CD8-positive, alpha-beta memory T cell (primary cell): ENCODE measurements around the gene SNX22. TPM values are rescaled to one million over a fixed set of nuclear protein-coding genes. Genes with fewer than 3 reads are reported as not detected.

Experiments
- CTCF ChIA-PET: fragments of 350-600 bp; sonication (Branson Sonifier 250); formaldehyde crosslinking; loops from one replicate; lab custom pipeline; 2021; ENCODE audit warnings: antibody characterized with exemption; lab: Charles Lee
- POLR2A ChIA-PET: fragments of 350-600 bp; sonication (Branson Sonifier 250); formaldehyde crosslinking; loops from one replicate; lab custom pipeline; 2021; ENCODE audit warnings: antibody characterized with exemption; lab: Charles Lee
- DNase-seq, 5 donors: peaks; one replicate each; pipeline versions ENCODE4 v3.0.0 to v3.0.0-alpha.2; 2020 to 2022; ENCODE audit warnings: mixed read lengths in 1 of 5
- H3K27ac ChIP-seq: one replicate; pipeline ENCODE4 v1.7.0; 2013; ENCODE audit warnings: low read depth, mild to moderate bottlenecking, low read length, moderate library complexity
- H3K27me3 ChIP-seq: 2 replicates; pipeline ENCODE4 v1.7.0; 2013; ENCODE audit warnings: low read length, mild to moderate bottlenecking; ENCODE audit not compliant: insufficient read depth, poor library complexity, severe bottlenecking
- H3K36me3 ChIP-seq: 2 replicates; pipeline ENCODE4 v1.7.0; 2013; ENCODE audit warnings: mild to moderate bottlenecking, low read length, moderate library complexity; ENCODE audit not compliant: insufficient read depth
- H3K4me1 ChIP-seq: 2 replicates; pipeline ENCODE4 v1.7.0; 2013; ENCODE audit warnings: mild to moderate bottlenecking, low read length, moderate library complexity; ENCODE audit not compliant: insufficient read depth
- H3K4me3 ChIP-seq: 2 replicates; pipeline ENCODE4 v1.7.0; 2013; ENCODE audit warnings: mild to moderate bottlenecking, low read length
- H3K9me3 ChIP-seq: 2 replicates; pipeline ENCODE4 v1.7.0; 2013; ENCODE audit warnings: mild to moderate bottlenecking, low read length
- H3K27ac Mint-ChIP-seq, 8 donors: one replicate each; pipeline ENCODE4 v1.8.0; 2020 to 2021; ENCODE audit warnings: mixed read lengths in 8 of 8, mild to moderate bottlenecking in 6 of 8, inconsistent platforms in 3 of 8, moderate library complexity in 3 of 8
- H3K27me3 Mint-ChIP-seq, 2 donors: one replicate each; pipeline ENCODE4 v1.8.0; 2020 to 2021; ENCODE audit warnings: mixed read lengths in 2 of 2, mild to moderate bottlenecking in 1 of 2, moderate library complexity in 1 of 2
- H3K36me3 Mint-ChIP-seq, 3 donors: one replicate each; pipeline ENCODE4 v1.8.0; 2020 to 2021; ENCODE audit warnings: mixed read lengths in 3 of 3, inconsistent platforms in 1 of 3, mild to moderate bottlenecking in 1 of 3
- H3K4me1 Mint-ChIP-seq, 3 donors: one replicate each; pipeline ENCODE4 v1.8.0; 2020 to 2021; ENCODE audit warnings: mixed read lengths in 3 of 3, inconsistent platforms in 1 of 3, mild to moderate bottlenecking in 1 of 3
- H3K4me3 Mint-ChIP-seq, 7 donors: one replicate each; pipeline ENCODE4 v1.8.0; 2020 to 2021; ENCODE audit warnings: mixed read lengths in 7 of 7, mild to moderate bottlenecking in 6 of 7, moderate library complexity in 4 of 7, inconsistent platforms in 2 of 7
- H3K9me3 Mint-ChIP-seq, 5 donors: one replicate each; pipeline ENCODE4 v1.8.0; 2020 to 2022; ENCODE audit warnings: mixed read lengths in 5 of 5, mild to moderate bottlenecking in 3 of 5, moderate library complexity in 2 of 5, inconsistent platforms in 1 of 5
- polyA plus RNA-seq: library from polyadenylated mRNA; unstranded; fragments of 300-500 nt; fragmentation: Illumina TruSeq; gene quantifications from one replicate; pipeline ENCODE4 v1.2.3, GENCODE V29; 2021
- total RNA-seq, 2 experiments: library from RNA; stranded (reverse); gene quantifications; one replicate each; pipeline ENCODE4 v1.2.3, GENCODE V29; 2021

The SNX22 gene
- total and polyA plus RNA-seq, 3 experiments from 2014 or later = 0.40 to 0.90 (median 0.61) TPM

DNA sequence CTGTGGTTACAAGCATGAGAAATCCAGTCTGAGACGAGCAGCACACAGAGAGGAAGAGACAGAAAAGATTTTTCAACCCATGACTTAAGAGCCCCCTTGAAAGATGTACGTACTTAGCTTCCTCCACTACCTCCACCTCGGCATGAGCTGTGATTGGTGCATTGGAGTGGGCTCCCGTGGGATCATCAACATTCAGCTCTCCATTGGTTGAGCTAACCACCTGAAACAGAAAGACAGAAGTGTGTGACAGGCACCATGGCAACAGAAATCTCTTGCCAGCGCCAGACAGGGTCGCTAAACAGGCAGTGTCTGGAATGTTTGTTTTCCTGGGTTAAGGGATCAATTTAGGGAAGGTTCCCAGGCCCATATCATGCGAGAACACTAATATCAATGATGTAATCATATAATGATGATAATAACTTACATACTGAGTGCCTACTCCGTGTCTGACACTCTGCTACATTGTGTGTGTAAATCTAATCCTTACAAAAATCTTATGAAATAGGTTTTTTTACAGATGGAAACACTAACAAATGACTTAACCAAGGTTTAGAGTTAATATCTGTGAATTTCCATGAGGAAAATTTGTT lies 28.8 kb downstream of the SNX22 start:
- Mint-ChIP-seq H3K27me3 (no peaks in the 10 kb centered on the region), H3K4me3 (no peak overlapping the region), H3K36me3 (peaks cover 0 to 70% (median 22%) of the 10 kb centered on the region in 3 donors), H3K4me1 (no peaks in the 10 kb centered on the region), H3K9me3 (no peaks in the 10 kb centered on the region), H3K27ac (no peak overlapping the region)
- Histone ChIP-seq H3K9me3 (no peaks in the 10 kb centered on the region), H3K27ac (no peak overlapping the region), H3K27me3 (no peaks in the 10 kb centered on the region), H3K4me3 (no peak overlapping the region), H3K36me3 (peaks cover 10% of the 10 kb centered on the region), H3K4me1 (no peaks in the 10 kb centered on the region)
- DNase-seq = no peak
- POLR2A ChIA-PET = no interaction called here
- CTCF ChIA-PET = no interaction called here

DNA sequence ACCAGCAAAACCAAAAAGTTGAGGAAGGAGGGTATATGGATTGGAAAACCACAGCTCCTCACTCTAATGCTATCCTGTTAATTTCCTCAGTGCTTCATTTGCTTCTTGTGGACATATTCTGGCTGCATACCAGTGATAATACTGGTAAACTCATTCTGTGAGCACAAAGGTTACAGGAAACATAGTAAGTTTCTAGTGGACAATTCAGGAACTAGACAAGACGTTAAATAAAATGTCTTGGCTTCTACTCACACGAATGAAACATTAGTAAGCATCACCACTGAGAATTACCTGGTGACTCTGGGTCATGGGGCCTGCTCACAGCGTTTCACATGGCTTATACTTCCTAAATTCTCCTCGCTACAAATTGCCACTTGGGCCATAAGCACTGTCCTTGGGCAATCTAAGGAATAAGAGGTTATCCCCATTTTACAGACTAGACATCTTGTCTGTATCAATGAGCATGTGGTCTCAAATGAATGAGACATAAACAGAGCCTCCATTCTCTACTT lies 31.4 kb downstream of the SNX22 start:
- DNase-seq = no peak
- H3K27me3 Mint-ChIP-seq = no peaks in the 10 kb centered on the region
- H3K36me3 ChIP-seq = peaks cover 7% of the 10 kb centered on the region

DNA sequence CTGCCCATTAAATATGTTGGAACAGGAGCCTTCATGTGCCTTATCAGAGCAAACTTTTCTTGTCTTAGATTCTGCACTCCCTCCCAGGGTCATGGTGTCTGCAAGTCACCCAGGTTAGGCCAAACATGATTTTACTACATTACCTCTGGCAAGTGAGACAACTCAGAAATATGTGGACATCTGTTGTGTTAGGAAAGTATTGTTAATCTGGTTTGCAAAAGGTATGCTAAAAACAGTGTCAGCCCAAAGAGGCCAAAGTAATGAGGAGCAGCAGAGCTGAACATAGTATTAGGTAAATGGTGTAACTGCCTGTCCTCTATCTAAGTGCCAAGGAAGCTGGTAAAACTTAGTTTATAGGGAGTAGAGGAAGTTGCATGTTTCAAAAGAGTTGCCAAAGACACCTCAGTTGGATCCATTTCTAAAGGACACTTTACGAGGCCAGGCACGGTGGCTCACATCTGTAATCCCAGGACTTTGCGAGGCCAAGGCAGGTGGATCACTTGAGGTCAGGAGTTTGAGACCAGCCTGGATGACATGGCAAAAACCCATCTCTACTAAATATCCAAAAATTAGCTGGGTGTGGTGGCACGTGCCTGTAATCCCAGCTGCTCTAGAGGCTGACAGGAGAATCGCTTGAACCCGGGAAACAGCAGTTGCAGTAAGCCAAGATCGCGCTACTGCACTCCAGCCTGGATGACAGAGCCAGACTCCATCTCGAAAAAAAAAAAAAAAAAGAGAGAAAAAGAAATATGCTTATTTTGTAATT lies 33.8 kb downstream of the SNX22 start:
- ChIA-PET POLR2A (no interaction called here), CTCF (no interaction called here)
- H3K27ac Mint-ChIP-seq = peak overlapping the region in 1 of 8 donors; percentile 21
- no peak overlapping the region for H3K4me3 Mint-ChIP-seq
- H3K27me3 ChIP-seq = no peaks in the 10 kb centered on the region
- no peak overlapping the region for H3K27ac ChIP-seq
- peaks cover 8 to 19% (median 17%) of the 10 kb centered on the region in 3 donors for H3K4me1 Mint-ChIP-seq
- no peaks in the 10 kb centered on the region for H3K4me1 ChIP-seq
- H3K9me3 Mint-ChIP-seq = no peaks in the 10 kb centered on the region
- DNase-seq = no peak
- no peaks in the 10 kb centered on the region for H3K9me3 ChIP-seq
- peaks cover 0 to 49% (median 12%) of the 10 kb centered on the region in 3 donors for H3K36me3 Mint-ChIP-seq
- H3K4me3 ChIP-seq = no peak overlapping the region
- peaks cover 2% of the 10 kb centered on the region for H3K36me3 ChIP-seq
- H3K27me3 Mint-ChIP-seq = no peaks in the 10 kb centered on the region

More for the DNA sequence above, 31.4 kb downstream of the SNX22 start:
- Mint-ChIP-seq H3K27ac (no peak overlapping the region), H3K4me1 (peaks cover 0 to 5% (median 5%) of the 10 kb centered on the region in 3 donors), H3K9me3 (no peaks in the 10 kb centered on the region), H3K36me3 (peaks cover 0 to 61% (median 15%) of the 10 kb centered on the region in 3 donors), H3K4me3 (no peak overlapping the region)
- ChIA-PET POLR2A (no interaction called here), CTCF (no interaction called here)
- no peaks in the 10 kb centered on the region for H3K4me1 ChIP-seq
- no peaks in the 10 kb centered on the region for H3K9me3 ChIP-seq
- H3K27me3 ChIP-seq = no peaks in the 10 kb centered on the region
- no peak overlapping the region for H3K27ac ChIP-seq
- H3K4me3 ChIP-seq = no peak overlapping the region

DNA sequence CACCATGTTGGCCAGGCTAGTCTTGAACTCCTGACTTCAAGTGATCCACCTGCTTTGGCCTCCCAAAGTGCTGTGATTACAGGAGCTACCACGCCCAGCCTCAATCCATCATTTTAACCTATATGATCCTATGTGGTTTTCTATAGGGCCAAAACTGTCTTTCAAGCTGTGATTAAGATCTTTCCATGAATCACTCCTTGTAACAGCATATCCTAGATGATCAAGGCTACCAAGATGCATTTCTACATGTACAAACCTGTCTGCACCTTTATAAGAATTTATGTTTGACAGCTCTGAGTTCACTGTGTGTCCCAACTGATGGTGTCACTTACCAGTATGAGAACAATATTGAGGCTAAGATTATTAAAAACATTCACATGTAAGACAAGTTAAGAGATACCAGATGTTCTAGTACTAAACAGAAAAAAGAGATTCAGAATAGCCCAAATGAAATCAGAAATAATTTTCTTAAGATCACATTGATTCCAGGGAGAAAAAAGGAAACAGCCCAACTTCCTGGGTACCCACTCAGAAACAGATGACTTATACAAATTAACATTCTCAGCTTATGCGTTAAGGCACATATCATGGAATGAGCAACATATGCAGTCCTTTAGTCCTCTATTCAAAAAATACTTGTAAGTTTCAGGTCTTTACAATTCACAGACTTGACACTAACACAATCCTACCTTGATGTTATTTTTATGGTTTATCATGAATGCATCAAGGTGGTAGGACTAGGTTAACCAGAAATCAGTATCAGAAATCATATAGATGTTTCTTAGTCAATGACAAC lies 36.1 kb downstream of the SNX22 start:
- peaks cover 0 to 41% (median 9%) of the 10 kb centered on the region in 3 donors for H3K36me3 Mint-ChIP-seq
- ChIA-PET POLR2A (no interaction called here), CTCF (no interaction called here)
- peaks cover 8 to 19% (median 17%) of the 10 kb centered on the region in 3 donors for H3K4me1 Mint-ChIP-seq
- Histone ChIP-seq H3K4me3 (no peak overlapping the region), H3K9me3 (no peaks in the 10 kb centered on the region), H3K4me1 (no peaks in the 10 kb centered on the region), H3K27ac (no peak overlapping the region), H3K27me3 (no peaks in the 10 kb centered on the region), H3K36me3 (no peaks in the 10 kb centered on the region)
- DNase-seq = no peak
- H3K4me3 Mint-ChIP-seq = peak overlapping the region in 6 of 7 donors; percentile 17 to 78 (median 70)
- H3K27ac Mint-ChIP-seq = peak overlapping the region in 7 of 8 donors; percentile 2 to 88 (median 67)
- H3K27me3 Mint-ChIP-seq = no peaks in the 10 kb centered on the region
- no peaks in the 10 kb centered on the region for H3K9me3 Mint-ChIP-seq

DNA sequence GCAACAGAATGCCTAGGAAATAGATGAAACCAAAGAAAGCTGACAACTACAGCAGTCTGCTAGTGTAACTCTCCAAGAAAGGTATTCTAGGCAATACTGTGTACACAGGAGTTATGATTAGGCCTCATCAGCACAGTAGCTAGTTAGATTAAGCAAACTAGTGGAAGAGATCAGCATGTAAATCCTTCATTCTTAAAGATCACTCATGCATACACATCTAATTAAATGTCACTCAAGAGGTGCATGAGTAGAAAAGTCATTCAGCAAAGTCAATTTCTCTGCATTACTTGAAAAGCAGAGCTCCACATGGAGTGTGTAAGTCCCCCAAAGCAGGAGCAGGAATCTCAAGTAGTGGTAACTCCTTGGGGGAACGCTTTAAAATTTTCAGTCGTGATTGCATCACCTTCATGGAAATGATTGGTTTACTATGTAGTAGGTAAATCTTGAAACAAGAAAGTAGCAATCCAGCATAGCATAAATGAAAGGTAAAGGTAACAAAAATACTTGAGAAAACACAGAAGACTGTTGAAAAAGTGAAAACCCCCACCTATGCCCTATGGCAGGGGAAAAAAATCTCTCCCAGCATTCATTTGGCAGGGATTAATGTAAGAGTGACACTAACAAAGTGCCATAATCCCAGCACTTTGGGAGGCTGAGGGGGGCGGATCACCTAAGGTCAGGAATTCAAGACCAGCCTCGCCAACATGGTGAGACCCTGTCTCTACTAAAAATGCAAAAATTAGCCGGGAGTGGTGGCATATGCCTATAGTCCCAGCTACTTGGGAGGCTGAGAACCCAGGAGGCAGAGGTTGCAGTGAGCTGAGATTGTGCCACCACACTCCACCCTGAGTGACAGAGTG lies 40.7 kb downstream of the SNX22 start:
- H3K36me3 ChIP-seq = no peaks in the 10 kb centered on the region
- ChIA-PET CTCF (no interaction called here), POLR2A (no interaction called here)
- Mint-ChIP-seq H3K4me1 (peaks cover 8 to 19% (median 17%) of the 10 kb centered on the region in 3 donors), H3K36me3 (peaks cover 0 to 53% (median 20%) of the 10 kb centered on the region in 3 donors), H3K27ac (no peak overlapping the region), H3K9me3 (no peaks in the 10 kb centered on the region), H3K27me3 (no peaks in the 10 kb centered on the region), H3K4me3 (no peak overlapping the region)
- DNase-seq = no peak
- no peaks in the 10 kb centered on the region for H3K9me3 ChIP-seq
- H3K4me1 ChIP-seq = no peaks in the 10 kb centered on the region
- H3K4me3 ChIP-seq = no peak overlapping the region
- H3K27me3 ChIP-seq = no peaks in the 10 kb centered on the region
- no peak overlapping the region for H3K27ac ChIP-seq

DNA sequence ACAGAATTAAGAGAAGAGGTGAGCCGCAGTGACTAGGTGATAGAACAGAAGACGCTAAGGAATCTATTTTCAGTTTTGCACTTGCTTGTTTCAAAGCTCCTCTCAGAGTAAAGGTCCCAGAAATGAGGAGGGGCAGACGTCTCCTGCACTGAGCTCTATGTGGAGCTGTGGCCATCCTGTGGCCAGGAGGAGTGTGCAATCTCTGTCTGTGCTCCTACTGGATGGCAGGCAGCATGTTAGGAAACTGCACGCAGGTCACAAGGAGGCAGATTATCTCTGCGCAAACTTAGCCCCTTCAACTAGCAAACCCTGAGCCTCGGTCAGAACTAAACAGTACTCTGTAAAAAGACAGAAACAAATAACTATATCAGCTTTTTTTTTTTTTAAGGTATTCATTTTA lies 42.4 kb downstream of the SNX22 start:
- no peak overlapping the region for H3K27ac ChIP-seq
- no peaks in the 10 kb centered on the region for H3K27me3 ChIP-seq
- H3K36me3 Mint-ChIP-seq = peaks cover 0 to 54% (median 21%) of the 10 kb centered on the region in 3 donors
- H3K4me3 Mint-ChIP-seq = no peak overlapping the region
- H3K36me3 ChIP-seq = no peaks in the 10 kb centered on the region
- no peaks in the 10 kb centered on the region for H3K9me3 Mint-ChIP-seq
- H3K4me1 Mint-ChIP-seq = peaks cover 4 to 5% (median 4%) of the 10 kb centered on the region in 3 donors
- ChIA-PET POLR2A (no interaction called here), CTCF (no interaction called here)
- DNase-seq = no peak
- H3K4me1 ChIP-seq = no peaks in the 10 kb centered on the region
- no peaks in the 10 kb centered on the region for H3K27me3 Mint-ChIP-seq
- H3K4me3 ChIP-seq = no peak overlapping the region
- no peaks in the 10 kb centered on the region for H3K9me3 ChIP-seq
- H3K27ac Mint-ChIP-seq = peak overlapping the region in 2 of 8 donors; percentile 46 to 63

DNA sequence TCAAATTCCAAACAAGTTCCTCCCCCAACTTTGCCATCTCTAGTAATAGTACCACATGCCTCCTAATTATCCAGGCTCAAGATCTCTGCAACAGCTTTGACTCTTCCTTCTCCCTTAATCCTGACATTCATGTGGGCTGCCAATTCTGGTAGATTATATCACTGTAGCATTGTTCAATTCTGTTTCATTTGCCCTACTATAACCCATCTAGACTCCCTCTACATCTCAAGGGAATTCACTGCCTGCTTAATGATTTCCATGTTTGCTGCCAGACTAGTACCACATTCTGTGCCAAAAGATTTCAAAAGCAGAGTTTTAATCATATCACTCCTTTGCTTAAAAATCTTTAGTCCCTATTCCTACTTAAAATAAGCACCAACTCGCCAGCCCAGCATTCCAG lies 45.9 kb downstream of the SNX22 start:
- Mint-ChIP-seq H3K4me3 (no peak overlapping the region), H3K27ac (peak overlapping the region in 1 of 8 donors; percentile 26), H3K4me1 (no peaks in the 10 kb centered on the region), H3K36me3 (peaks cover 3 to 65% (median 20%) of the 10 kb centered on the region in 3 donors), H3K9me3 (no peaks in the 10 kb centered on the region), H3K27me3 (no peaks in the 10 kb centered on the region)
- ChIA-PET POLR2A (no interaction called here), CTCF (no interaction called here)
- Histone ChIP-seq H3K4me1 (no peaks in the 10 kb centered on the region), H3K36me3 (no peaks in the 10 kb centered on the region), H3K27ac (no peak overlapping the region), H3K9me3 (no peaks in the 10 kb centered on the region), H3K27me3 (no peaks in the 10 kb centered on the region), H3K4me3 (no peak overlapping the region)
- DNase-seq = no peak
